Epithelial cell of prostate (primary cell): ENCODE measurements around the gene ITPR1.

Experiments
- DNase-seq: peaks from one replicate; pipeline ENCODE4 v3.0.0-alpha.2; 2011; ENCODE audit warnings: low read depth, low spot score
- H3K27ac ChIP-seq: fragments of 450-650 bp; 2 replicates; pipeline ENCODE4 v1.5.1; 2017; ENCODE audit warnings: mild to moderate bottlenecking

ITPR1 gene

GRCh38 chr3:4564928-4565586 is 71.9 kb downstream of the ITPR1 start:
- no peak for DNase-seq
- H3K27ac ChIP-seq = no peak overlapping the region

- H3K27ac ChIP-seq = no peak overlapping the region
- DNase-seq = no peak
Measured at GRCh38 chr3:4565809-4566501, 72.8 kb downstream of the ITPR1 start.

GRCh38 chr3:4568841-4569240 is 75.7 kb downstream of the ITPR1 start:
- DNase-seq = no peak
- H3K27ac ChIP-seq = no peak overlapping the region

GRCh38 chr3:4570840-4571621 is 77.9 kb downstream of the ITPR1 start:
- no peak overlapping the region for H3K27ac ChIP-seq
- DNase-seq = no peak

GRCh38 chr3:4571690-4572334 is 78.7 kb downstream of the ITPR1 start:
- no peak for DNase-seq
- no peak overlapping the region for H3K27ac ChIP-seq

- no peak for DNase-seq
- H3K27ac ChIP-seq = no peak overlapping the region
Measured at GRCh38 chr3:4573153-4573552, 80.0 kb downstream of the ITPR1 start.

- DNase-seq = no peak
- no peak overlapping the region for H3K27ac ChIP-seq
Measured at GRCh38 chr3:4574426-4574965, 81.3 kb downstream of the ITPR1 start.

- no peak overlapping the region for H3K27ac ChIP-seq
- no peak for DNase-seq
Measured at GRCh38 chr3:4575381-4575780, 82.2 kb downstream of the ITPR1 start.

- no peak overlapping the region for H3K27ac ChIP-seq
Measured at GRCh38 chr3:4577721-4578120, 84.6 kb downstream of the ITPR1 start.

GRCh38 chr3:4580346-4581123 is 87.4 kb downstream of the ITPR1 start:
- DNase-seq = no peak
- H3K27ac ChIP-seq = no peak overlapping the region

More at GRCh38 chr3:4577721-4578120, 84.6 kb downstream of the ITPR1 start:
- no peak for DNase-seq

- DNase-seq = no peak
- H3K27ac ChIP-seq = no peak overlapping the region
Measured at GRCh38 chr3:4581124-4581424, 87.9 kb downstream of the ITPR1 start.

GRCh38 chr3:4581498-4581897 is 88.3 kb downstream of the ITPR1 start:
- no peak for DNase-seq
- no peak overlapping the region for H3K27ac ChIP-seq

- no peak overlapping the region for H3K27ac ChIP-seq
- no peak for DNase-seq
Measured at GRCh38 chr3:4581920-4582611, 88.9 kb downstream of the ITPR1 start.

- no peak overlapping the region for H3K27ac ChIP-seq
- no peak for DNase-seq
Measured at GRCh38 chr3:4582624-4583023, 89.5 kb downstream of the ITPR1 start.

GRCh38 chr3:4583416-4583815 is 90.3 kb downstream of the ITPR1 start:
- no peak overlapping the region for H3K27ac ChIP-seq

GRCh38 chr3:4584456-4585249 is 91.5 kb downstream of the ITPR1 start:
- DNase-seq = no peak
- no peak overlapping the region for H3K27ac ChIP-seq

More at GRCh38 chr3:4583416-4583815, 90.3 kb downstream of the ITPR1 start:
- DNase-seq = no peak

- DNase-seq = no peak
Measured at GRCh38 chr3:4586381-4586780, 93.2 kb downstream of the ITPR1 start.

GRCh38 chr3:4587061-4587837 is 94.1 kb downstream of the ITPR1 start:
- no peak for DNase-seq
- H3K27ac ChIP-seq = no peak overlapping the region

More at GRCh38 chr3:4586381-4586780, 93.2 kb downstream of the ITPR1 start:
- no peak overlapping the region for H3K27ac ChIP-seq
